Adrenal gland (tissue), 12 donors: ENCODE results near the gene SCUBE3. TPM values are rescaled to one million over a fixed set of nuclear protein-coding genes. Genes with fewer than 3 reads are reported as not detected.

Experiments used
- DNase-seq, 7 donors: peaks; one replicate each; pipeline ENCODE4 v3.0.0-alpha.2; 2019 to 2020
- H3K27ac ChIP-seq, 5 donors: fragments of 200-600 bp; sonication (generic) in 4 of 5; 1 replicate in 3 of 5; 2 replicates in 2 of 5; pipeline versions ENCODE4 v1.5.1 to v1.8.0; 2016 to 2020; ENCODE audit warnings: mild to moderate bottlenecking in 1 of 5
- H3K27me3 ChIP-seq: fragments of 200-600 bp; 2 replicates; pipeline ENCODE4 v1.8.0; 2021
- H3K36me3 ChIP-seq, 2 donors: fragments of 200-600 bp; replicated peaks in 1 of 2; 1 replicate in 1 of 2; 2 replicates in 1 of 2; pipeline versions ENCODE4 v1.5.1 to v1.8.0; 2018 to 2022
- H3K4me1 ChIP-seq, 2 donors: fragments of 200-600 bp; replicated peaks in 1 of 2; 1 replicate in 1 of 2; 2 replicates in 1 of 2; pipeline versions ENCODE4 v1.5.1 to v1.8.0; 2018 to 2021
- H3K4me3 ChIP-seq, 4 donors: fragments of 200-600 bp; sonication (generic) in 3 of 4; one replicate each; pipeline ENCODE4 v1.5.1; 2016 to 2018
- H3K9me3 ChIP-seq, 3 donors: fragments of 200-600 bp; sonication (generic) in 1 of 3; replicated peaks in 1 of 3; 1 replicate in 2 of 3; 2 replicates in 1 of 3; pipeline versions ENCODE4 v1.5.1 to v1.8.0; 2016 to 2021
- CTCF ChIP-seq, 6 experiments: fragments of 450-650 bp in 4 of 6; fragments of 200-600 bp in 2 of 6; sonication (generic) in 1 of 6; IDR thresholded peaks; 1 replicate in 5 of 6; 2 replicates in 1 of 6; pipeline versions ENCODE4 v1.5.1 to v1.8.0; 2016 to 2021; ENCODE audit warnings: antibody characterized with exemption in 6 of 6, mild to moderate bottlenecking in 2 of 6, moderate library complexity in 1 of 6
- POLR2A ChIP-seq, 2 donors: fragments of 450-650 bp; IDR thresholded peaks; one replicate each; pipeline ENCODE4 v1.6.1; 2017; ENCODE audit warnings: antibody characterized with exemption in 2 of 2, mild to moderate bottlenecking in 2 of 2, moderate library complexity in 1 of 2
- WGBS, 4 donors: extraction: QIAGEN DNeasy Blood & Tissue Kit in 2 of 4; methylation state at CpG; one replicate each; pipeline versions ENCODE4 v1.1.5 to v1.1.7; 2013 to 2017; 5-methylcytosine and 5-hydroxymethylcytosine counted together
- intact Hi-C, 2 donors: fragments of 100-400 bp; cut with DNase I; formaldehyde crosslinking; loops; one replicate each; pipeline versions ENCODE4 v1.14.1 to v1.15.0; 2022 to 2023
- polyA plus RNA-seq, 3 donors: library from polyadenylated mRNA; stranded (reverse); fragments of 200-250 nt in 2 of 3; fragments of 350-450 nt in 1 of 3; fragmentation: Illumina TruSeq in 1 of 3; extraction: RNeasy Lipid Tissue Mini Kit (QIAGEN cat#74804) in 1 of 3; gene quantifications; one replicate each; pipeline ENCODE4 v1.2.3, GENCODE V29; 2013 to 2014
- total RNA-seq, 9 donors: library from RNA; depleted of rRNA in 4 of 9; stranded (reverse); fragments of >200 nt in 4 of 9; fragments of 120-200 nt in 1 of 9; fragmentation: NEBNext Ultra II Directional in 1 of 9; extraction: Animal tissue kit (Norgen Biotek cat#: 25700) in 1 of 9; gene quantifications; one replicate each; pipeline versions ENCODE4 v1.1.0 to v1.2.4, GENCODE V29; 2013 to 2023
- donor health status: healthy with polysubstance abuse.
- donor health status: Bipolar disorder and iron deficiency.
- donor health status: DM: yes; HTN: yes; CAD: no.
- donor health status: DM: no; HTN: no; CAD: no.
- donor health status: DM: no; HTN: no; CAD: no.
- donor health status: DM: yes; HTN: yes; CAD: no.

Gene SCUBE3
- total and polyA plus RNA-seq, 12 donors = 0.50 to 32.8 (median 5.4) TPM

- no peak for TF ChIP-seq CTCF (IDR thresholded peaks at IDR 0.05)
- Histone ChIP-seq H3K36me3 (no peaks in the 10 kb centered on the region), H3K27ac (no peak overlapping the region), H3K4me1 (peaks cover 0 to 24% of the 10 kb centered on the region in 2 donors), H3K4me3 (no peak overlapping the region), H3K27me3 (no peaks in the 10 kb centered on the region), H3K9me3 (no peaks in the 10 kb centered on the region)
- DNase-seq = no peak
- WGBS, 4 donors = 94 to 99% (median 96%) methylated on average over 3 of the region's 3 CpGs
- intact Hi-C loops = no loop called here
Measured at GRCh38 chr6:35251949-35252348, 38.2 kb downstream of the SCUBE3 start.

GRCh38 chr6:35253249-35253648, 39.5 kb downstream of the SCUBE3 start:
- no peaks in the 10 kb centered on the region for H3K9me3 ChIP-seq
- no peak for DNase-seq
- H3K36me3 ChIP-seq = no peaks in the 10 kb centered on the region
- no peak overlapping the region for H3K4me3 ChIP-seq
- WGBS, 4 donors = 89 to 92% (median 91%) methylated on average over 1 of the region's 1 CpG
- no peaks in the 10 kb centered on the region for H3K27me3 ChIP-seq
- intact Hi-C loops = no loop called here
- H3K27ac ChIP-seq = no peak overlapping the region
- TF ChIP-seq CTCF (IDR thresholded peaks at IDR 0.05) = no peak
- TF ChIP-seq POLR2A (IDR thresholded peaks at IDR 0.05) = no peak
- peaks cover 0 to 32% of the 10 kb centered on the region in 2 donors for H3K4me1 ChIP-seq

GRCh38 chr6:35258336-35258735, 44.6 kb downstream of the SCUBE3 start:
- 46 to 54% (median 51%) methylated on average over 7 of the region's 7 CpGs for WGBS, 4 donors
- TF ChIP-seq POLR2A (IDR thresholded peaks at IDR 0.05) (no peak), CTCF (IDR thresholded peaks at IDR 0.05) (no peak)
- Histone ChIP-seq H3K36me3 (no peaks in the 10 kb centered on the region), H3K9me3 (no peaks in the 10 kb centered on the region), H3K27me3 (no peaks in the 10 kb centered on the region), H3K4me1 (peaks cover 6 to 40% of the 10 kb centered on the region in 2 donors), H3K4me3 (peak overlapping the region in 2 of 4 donors; percentile 70 to 88), H3K27ac (peak overlapping the region in 4 of 5 donors; percentile 90 to 99 (median 96))
- intact Hi-C loops = no loop called here
- no peak for DNase-seq

GRCh38 chr6:35258858-35259193, 45.1 kb downstream of the SCUBE3 start:
- Histone ChIP-seq H3K27me3 (no peaks in the 10 kb centered on the region), H3K36me3 (no peaks in the 10 kb centered on the region), H3K4me1 (peaks cover 6 to 39% of the 10 kb centered on the region in 2 donors), H3K9me3 (no peaks in the 10 kb centered on the region), H3K27ac (peak overlapping the region; percentile 86 to 99 (median 93)), H3K4me3 (peak overlapping the region; percentile 30 to 88 (median 70))
- 0 to 2% (median 0%) methylated on average over 5 to 20 of the region's 20 CpGs for WGBS, 4 donors
- intact Hi-C loops = no loop called here
- TF ChIP-seq POLR2A (IDR thresholded peaks at IDR 0.05) (no peak), CTCF (IDR thresholded peaks at IDR 0.05) (peak in 3 of 6 experiments; percentile 17 to 24 (median 18))
- peak in 2 of 7 donors; percentile 57 to 77 for DNase-seq
